PC-3 (cell line): ENCODE data around the gene NUP160.

Experiments
- CTCF ChIP-seq: fragments of 300-600 bp; sonication (generic); conservative IDR thresholded peaks from 2 replicates; pipeline ENCODE4 v1.5.1; 2017; ENCODE audit warnings: antibody characterized with exemption, low read depth, mild to moderate bottlenecking, low read length
- EZH2 ChIP-seq: fragments of 300-600 bp; sonication (generic); IDR thresholded peaks from one replicate; pipeline ENCODE4 v1.6.1; 2017; ENCODE audit warnings: antibody characterized with exemption, mild to moderate bottlenecking, low read length; ENCODE audit not compliant: unreplicated experiment

GRCh38 chr11:47867823-47868222 lies 19.7 kb upstream of the NUP160 start:
- no peak for TF ChIP-seq CTCF
- TF ChIP-seq EZH2 = no peak
